Right cardiac atrium (tissue), 5 donors: ENCODE data around the gene SDF4. TPM values are rescaled to one million over a fixed set of nuclear protein-coding genes. Genes with fewer than 3 reads are reported as not detected.
A peak's percentile ranks its signal among the peaks of the same experiment; 100 is the strongest.
"Not testable (repeated sequence)": the region's sequence is repeated elsewhere in the genome, so short reads cannot be mapped to it uniquely, and the experiment has no call there.

Experiments used
- ATAC-seq, 2 donors: fragments of 200-7000 bp; cut with Tn5 transposase; one replicate each; pipeline versions ENCODE4 v1.8.0 to v1.9.1; 2020; ENCODE audit warnings: moderate library complexity in 2 of 2, mild to moderate bottlenecking in 1 of 2
- DNase-seq, 3 donors: peaks; one replicate each; pipeline ENCODE4 v3.0.0-alpha.2; 2020
- H3K27ac ChIP-seq: one replicate; pipeline ENCODE4 v1.5.1; 2013; ENCODE audit warnings: mild to moderate bottlenecking, low read length, control low read depth, moderate library complexity
- H3K27me3 ChIP-seq: one replicate; pipeline ENCODE4 v1.6.1; 2013; ENCODE audit not compliant: control insufficient read depth, insufficient read depth
- H3K4me1 ChIP-seq: one replicate; pipeline ENCODE4 v1.6.1; 2013; ENCODE audit warnings: low read length; ENCODE audit not compliant: control insufficient read depth, insufficient read depth
- H3K4me3 ChIP-seq: one replicate; pipeline ENCODE4 v1.5.1; 2013; ENCODE audit warnings: low read length, control low read depth
- H3K9me3 ChIP-seq: one replicate; pipeline ENCODE4 v1.6.1; 2013; ENCODE audit warnings: low read length; ENCODE audit not compliant: control insufficient read depth
- WGBS: extraction: QIAGEN DNeasy Blood & Tissue Kit; methylation state at CpG from one replicate; pipeline ENCODE4 v1.1.7; 2013; 5-methylcytosine and 5-hydroxymethylcytosine counted together
- intact Hi-C, 4 donors: fragments of 100-400 bp; cut with DNase I; formaldehyde crosslinking; loops; one replicate each; pipeline versions ENCODE4 v1.11.0 to v1.14.0; 2022 to 2023
- polyA plus RNA-seq: library from polyadenylated mRNA; stranded (reverse); fragments of 200-250 nt; gene quantifications from one replicate; pipeline ENCODE4 v1.2.3, GENCODE V29; 2013
- total RNA-seq, 4 donors: library from RNA; stranded (reverse); fragmentation: NEBNext Ultra II Directional; extraction: Animal tissue kit (Norgen Biotek cat#: 25700); gene quantifications; one replicate each; pipeline ENCODE4 v1.2.1, GENCODE V29; 2021
- donor health status: healthy with polysubstance abuse.
- donor health status: DM: no; HTN: yes; CAD: no.
- donor health status: DM: no; HTN: no; CAD: no.
- donor health status: DM: no; HTN: yes; CAD: no; lungs with severe emphysema.
- donor health status: DM: yes; HTN: yes; CAD: no.

Gene SDF4
- total and polyA plus RNA-seq, 5 donors = 156 to 215 (median 166) TPM

GRCh38 chr1:1259540-1259939, 27.7 kb upstream of the SDF4 start:
- ATAC-seq (peak in 1 of 2 donors; percentile 4), DNase-seq (peak in 2 of 3 donors; percentile 28 to 56)
- no peaks in the 10 kb centered on the region for H3K27me3 ChIP-seq
- 93% methylated on average over 18 of the region's 18 CpGs for WGBS
- no peaks in the 10 kb centered on the region for H3K9me3 ChIP-seq
- intact Hi-C loops = no loop called here
- peaks cover 3% of the 10 kb centered on the region for H3K4me1 ChIP-seq
- no peak overlapping the region for H3K4me3 ChIP-seq
- H3K27ac ChIP-seq = no peak overlapping the region

- DNase-seq = peak in 1 of 3 donors; percentile 53
- intact Hi-C loops = no loop called here
Measured at GRCh38 chr1:1259119-1259488, 27.3 kb upstream of the SDF4 start.

GRCh38 chr1:1256956-1257871, 25.4 kb upstream of the SDF4 start:
- DNase-seq (peak in 2 of 3 donors; percentile 31 to 51), ATAC-seq (no peak)
- Histone ChIP-seq H3K4me3 (no peak overlapping the region), H3K9me3 (no peaks in the 10 kb centered on the region), H3K4me1 (peaks cover 3% of the 10 kb centered on the region), H3K27ac (no peak overlapping the region), H3K27me3 (no peaks in the 10 kb centered on the region)
- WGBS = 94% methylated on average over 31 of the region's 31 CpGs
- intact Hi-C loops = no loop called here

More at GRCh38 chr1:1259119-1259488, 27.3 kb upstream of the SDF4 start:
- H3K27me3 ChIP-seq = no peaks in the 10 kb centered on the region
- H3K4me3 ChIP-seq = no peak overlapping the region
- H3K9me3 ChIP-seq = no peaks in the 10 kb centered on the region
- H3K4me1 ChIP-seq = peaks cover 3% of the 10 kb centered on the region
- H3K27ac ChIP-seq = no peak overlapping the region
- peak in 1 of 2 donors; percentile 4 for ATAC-seq
- WGBS = 94% methylated on average over 22 of the region's 22 CpGs

- Histone ChIP-seq H3K9me3 (no peaks in the 10 kb centered on the region), H3K27ac (no peak overlapping the region), H3K27me3 (no peaks in the 10 kb centered on the region), H3K4me3 (no peak overlapping the region), H3K4me1 (peaks cover 3% of the 10 kb centered on the region)
- DNase-seq (peak in 2 of 3 donors; percentile 41 to 42), ATAC-seq (no peak)
- 91% methylated on average over 10 of the region's 10 CpGs for WGBS
- intact Hi-C loops = no loop called here
Measured at GRCh38 chr1:1255611-1256010, 23.8 kb upstream of the SDF4 start.

- WGBS = 95% methylated on average over 26 of the region's 26 CpGs
- intact Hi-C loops = no loop called here
- DNase-seq (peak in 1 of 3 donors; percentile 37), ATAC-seq (no peak)
- H3K27me3 ChIP-seq = no peaks in the 10 kb centered on the region
- H3K27ac ChIP-seq = no peak overlapping the region
- peaks cover under 1% of the 10 kb centered on the region for H3K4me1 ChIP-seq
- H3K4me3 ChIP-seq = no peak overlapping the region
- no peaks in the 10 kb centered on the region for H3K9me3 ChIP-seq
Measured at GRCh38 chr1:1255078-1255477, 23.3 kb upstream of the SDF4 start.

GRCh38 chr1:1254667-1254998, 22.8 kb upstream of the SDF4 start:
- DNase-seq = peak in 1 of 3 donors; percentile 51
- intact Hi-C loops = no loop called here
- WGBS = 89% methylated on average over 21 of the region's 21 CpGs
- ATAC-seq = no peak
- no peak overlapping the region for H3K27ac ChIP-seq
- H3K9me3 ChIP-seq = no peaks in the 10 kb centered on the region
- H3K4me1 ChIP-seq = no peaks in the 10 kb centered on the region
- no peak overlapping the region for H3K4me3 ChIP-seq
- no peaks in the 10 kb centered on the region for H3K27me3 ChIP-seq

GRCh38 chr1:1253972-1254666, 22.3 kb upstream of the SDF4 start:
- 94% methylated on average over 50 of the region's 50 CpGs for WGBS
- no peak overlapping the region for H3K4me3 ChIP-seq
- DNase-seq (peak in 2 of 3 donors; percentile 32 to 40), ATAC-seq (no peak)
- intact Hi-C loops = no loop called here
- no peaks in the 10 kb centered on the region for H3K9me3 ChIP-seq
- H3K27ac ChIP-seq = no peak overlapping the region
- H3K4me1 ChIP-seq = no peaks in the 10 kb centered on the region
- H3K27me3 ChIP-seq = no peaks in the 10 kb centered on the region

- Histone ChIP-seq H3K27ac (no peak overlapping the region), H3K4me3 (no peak overlapping the region), H3K27me3 (no peaks in the 10 kb centered on the region), H3K9me3 (no peaks in the 10 kb centered on the region), H3K4me1 (no peaks in the 10 kb centered on the region)
- DNase-seq (no peak), ATAC-seq (no peak)
- intact Hi-C loops = no loop called here
- WGBS = 88% methylated on average over 12 of the region's 12 CpGs
Measured at GRCh38 chr1:1253314-1253713, 21.5 kb upstream of the SDF4 start.

GRCh38 chr1:1250786-1251284, 19.0 kb upstream of the SDF4 start:
- Histone ChIP-seq H3K27me3 (no peaks in the 10 kb centered on the region), H3K4me3 (no peak overlapping the region), H3K9me3 (no peaks in the 10 kb centered on the region), H3K27ac (no peak overlapping the region), H3K4me1 (no peaks in the 10 kb centered on the region)
- ATAC-seq = peak in 1 of 2 donors; percentile 12
- peak in 1 of 3 donors; percentile 53 for DNase-seq
- intact Hi-C loops = no loop called here
- WGBS = 78% methylated on average over 16 of the region's 16 CpGs

- not testable (repeated sequence) for H3K9me3 ChIP-seq, ATAC-seq, DNase-seq, H3K4me3 ChIP-seq, H3K27me3 ChIP-seq, H3K4me1 ChIP-seq, H3K27ac ChIP-seq
- 91% methylated on average over 21 of the region's 21 CpGs for WGBS
- intact Hi-C loops = loop anchor here in 1 of 4 donors (5.0 kb wide), 1 partner anchor 126 kb away; no protein-coding TSS in a partner anchor
Measured at GRCh38 chr1:1248009-1248913, 16.5 kb upstream of the SDF4 start.
